ENCODE results near the gene PTOV1.

The PTOV1 gene

GRCh38 chr19:49892716-49893115 is 41.8 kb downstream of the PTOV1 start:
- DNase-seq, result no peak

DNA sequence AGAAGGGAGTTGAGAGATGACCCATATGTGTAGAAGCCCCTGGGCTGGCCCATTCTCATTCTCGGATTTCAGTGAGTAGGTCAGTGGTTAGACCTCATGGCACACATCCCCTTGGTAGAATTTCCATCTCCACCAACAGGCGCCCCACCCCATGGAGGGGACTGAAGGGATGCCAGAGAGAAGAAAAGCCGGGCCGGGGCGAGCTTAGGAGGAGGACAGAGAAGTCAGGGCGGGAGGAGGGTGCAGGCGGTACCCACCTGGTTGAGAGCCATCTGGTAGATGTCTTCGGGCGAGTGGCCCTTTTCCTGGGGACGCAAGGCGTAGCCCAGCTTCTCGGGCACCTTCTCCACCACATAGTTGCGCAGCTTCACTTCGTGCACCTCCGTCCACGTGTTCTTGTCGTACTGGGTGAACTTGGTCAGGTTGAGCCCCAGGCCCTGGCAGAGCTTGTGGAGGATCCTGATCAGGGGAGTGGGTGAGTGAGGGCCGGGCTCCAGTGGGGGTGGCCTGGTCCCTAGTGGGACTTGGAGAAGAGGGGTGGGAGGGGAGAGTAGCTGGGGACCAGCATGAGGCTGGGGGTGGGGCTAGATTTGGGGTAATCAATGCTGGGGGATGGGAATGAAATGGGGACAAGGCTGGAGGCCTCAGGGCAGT is 43.2 kb downstream of the PTOV1 start:
- no peak for DNase-seq

- DNase-seq, result peak; percentile 64
Measured at GRCh38 chr19:49894879-49895565, 44.1 kb downstream of the PTOV1 start.

DNA sequence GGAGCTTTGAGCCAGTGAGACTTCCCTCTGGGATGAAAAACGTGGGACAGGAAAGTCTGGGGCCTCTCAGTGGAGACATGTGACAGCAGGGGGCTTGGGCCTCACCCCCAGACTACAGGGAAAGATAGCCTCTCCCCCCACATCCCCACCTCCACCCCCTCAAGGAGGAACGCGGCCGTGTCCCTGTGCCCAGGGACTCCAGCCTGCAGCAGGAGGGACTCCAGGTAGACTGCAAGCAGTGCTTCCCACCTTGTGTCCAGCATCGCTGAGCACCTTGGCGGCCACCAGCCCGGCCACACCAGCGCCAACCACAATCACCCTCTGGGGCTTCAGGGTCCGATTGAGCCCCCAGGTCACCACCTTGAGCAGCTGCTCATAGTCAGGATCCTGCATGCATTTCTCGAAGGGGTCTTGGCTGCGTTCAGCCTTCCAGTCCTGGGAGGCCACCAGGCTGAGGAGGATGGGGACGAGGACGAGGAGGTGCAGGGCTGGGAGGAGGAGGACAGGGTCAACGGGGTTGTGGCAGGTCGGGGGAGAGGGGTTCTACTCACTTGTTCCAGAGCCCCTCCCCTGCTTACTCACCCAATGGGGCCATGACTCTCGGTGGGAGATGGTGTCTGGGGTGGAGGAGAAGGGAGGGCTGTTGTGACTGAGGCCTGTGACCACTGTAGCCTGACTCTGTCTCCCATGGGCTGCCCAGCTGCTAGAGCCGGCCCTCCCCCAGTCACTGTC is 44.8 kb downstream of the PTOV1 start:
- no peak for DNase-seq

DNA sequence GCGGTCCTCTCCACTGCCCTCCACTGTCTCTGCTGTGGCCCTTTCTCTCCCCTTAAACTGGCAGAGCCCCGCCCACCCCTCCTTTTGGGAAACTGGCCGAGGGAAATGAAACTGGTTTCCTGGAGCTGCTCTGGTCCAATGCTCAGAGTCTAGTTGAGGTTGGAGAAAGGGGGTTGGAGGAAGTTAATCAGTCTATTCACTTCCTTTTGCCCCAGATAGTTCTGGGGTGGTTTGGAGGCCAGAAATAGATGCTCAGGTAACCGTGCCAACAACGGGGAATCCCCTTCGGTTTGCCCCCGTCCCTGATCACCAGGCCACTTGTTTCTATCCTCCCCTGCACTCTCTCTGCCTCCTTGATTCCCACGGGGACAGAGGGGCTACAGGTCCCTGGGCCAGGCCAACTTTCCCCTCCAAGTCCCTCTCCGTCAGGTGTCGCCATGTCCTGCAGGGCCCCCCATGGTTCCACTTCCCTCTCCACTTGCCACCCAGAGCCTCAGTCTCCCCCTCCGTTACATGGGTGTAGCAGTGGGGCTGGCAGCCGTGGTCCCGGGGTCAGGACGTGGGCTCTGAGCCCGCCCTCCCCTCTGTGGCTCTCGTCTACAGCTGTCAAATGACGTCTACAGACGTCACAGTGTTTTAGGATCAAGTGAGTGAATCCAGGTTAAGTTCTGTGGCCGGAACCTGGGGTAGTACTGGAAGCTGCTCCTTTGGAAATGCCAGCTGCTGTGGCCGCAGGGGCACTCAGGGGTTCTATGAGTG is 46.1 kb downstream of the PTOV1 start, which contains the start of gene IL4I1:
TSS of gene IL4I1 (minus strand) at position 25 of the 759 bp plus-strand sequence. CDS start 727 bp downstream, outside the sequence.
- peak; percentile 84 for DNase-seq

DNA sequence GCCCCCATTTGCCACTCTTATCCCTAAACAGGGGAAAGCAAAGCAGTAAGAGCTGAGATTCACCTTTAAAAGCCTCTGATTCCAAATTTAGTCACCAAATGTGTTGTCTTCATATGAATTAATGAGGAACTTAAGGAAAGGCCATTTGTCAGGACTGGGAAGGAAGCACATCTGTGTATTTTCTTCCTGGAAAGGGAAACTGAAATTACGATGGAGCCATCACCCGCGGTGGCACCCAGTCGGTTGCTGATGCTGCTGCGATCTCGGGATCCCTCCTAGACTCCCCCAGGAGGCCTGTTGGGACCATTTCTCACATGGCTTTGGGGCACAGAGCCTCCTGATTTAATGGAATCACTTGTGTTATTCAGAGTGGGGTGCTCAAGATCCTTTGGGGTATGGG is 53.2 kb downstream of the PTOV1 start:
- no peak for DNase-seq

DNA sequence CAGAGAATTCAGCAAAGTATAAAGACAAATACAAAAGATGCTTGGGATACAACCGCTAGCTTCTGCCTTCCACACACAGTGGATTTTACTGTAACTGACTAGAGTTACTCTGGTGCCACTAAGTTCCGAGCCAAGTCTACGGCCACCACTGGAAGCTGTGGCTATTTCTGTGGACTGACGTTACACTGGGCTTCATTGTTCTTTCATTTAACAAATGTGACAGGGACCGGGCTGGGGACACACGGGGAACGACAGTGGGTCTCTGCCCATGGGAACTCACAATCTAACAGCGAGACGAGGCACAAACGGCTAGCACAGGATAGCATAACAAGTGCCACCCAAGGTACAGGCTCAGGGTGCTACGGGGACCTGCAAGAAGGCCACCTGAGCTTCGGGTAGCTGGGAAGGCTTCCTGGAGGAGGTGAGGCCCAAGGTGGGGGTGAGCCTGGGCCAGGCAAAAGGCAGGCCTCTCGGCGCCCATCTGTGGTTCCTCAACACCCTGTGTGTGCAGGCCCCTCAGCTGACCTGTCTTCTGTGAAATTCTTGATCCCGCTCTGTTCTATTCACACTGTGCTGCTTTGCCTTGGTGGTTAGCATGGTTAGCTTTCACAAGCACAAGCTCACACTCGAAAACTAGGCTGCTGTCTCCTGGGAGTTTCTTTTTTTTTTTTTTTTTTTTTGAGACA is 56.1 kb downstream of the PTOV1 start:
- DNase-seq, result no peak

DNA sequence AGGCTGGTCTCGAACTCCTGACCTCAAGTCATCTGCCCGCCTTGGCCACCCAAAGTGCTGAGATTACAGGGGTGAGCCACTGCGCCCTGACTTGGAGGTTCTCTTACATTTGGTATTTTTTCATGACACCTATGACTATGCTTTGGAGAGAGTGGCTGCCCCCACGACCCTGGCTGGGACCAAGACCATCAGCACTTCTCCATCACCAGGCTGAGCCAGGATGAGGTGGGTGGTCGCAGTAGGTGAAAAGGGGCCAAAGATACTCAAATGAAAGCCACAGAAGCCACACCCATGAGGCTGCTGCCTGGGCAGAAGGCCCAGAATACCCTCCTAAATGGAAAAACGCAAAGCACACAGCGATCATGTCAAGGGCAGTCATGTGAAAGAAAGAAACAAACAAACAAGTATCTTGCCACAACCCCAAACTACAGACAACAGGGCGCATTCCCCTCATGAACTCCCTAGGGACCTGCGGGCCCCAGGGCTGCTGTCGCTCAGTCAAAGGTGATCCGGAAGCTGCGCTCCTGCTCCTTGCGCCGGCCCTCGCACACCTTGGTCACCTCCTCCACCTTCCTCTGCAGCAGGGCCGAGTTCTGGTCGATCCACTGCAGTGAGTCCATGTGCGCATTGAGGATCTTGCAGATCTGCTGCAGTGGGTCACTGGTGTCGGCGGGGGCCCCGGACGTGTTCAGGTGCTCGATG is 56.9 kb downstream of the PTOV1 start:
- peak; percentile 43 for DNase-seq

DNA sequence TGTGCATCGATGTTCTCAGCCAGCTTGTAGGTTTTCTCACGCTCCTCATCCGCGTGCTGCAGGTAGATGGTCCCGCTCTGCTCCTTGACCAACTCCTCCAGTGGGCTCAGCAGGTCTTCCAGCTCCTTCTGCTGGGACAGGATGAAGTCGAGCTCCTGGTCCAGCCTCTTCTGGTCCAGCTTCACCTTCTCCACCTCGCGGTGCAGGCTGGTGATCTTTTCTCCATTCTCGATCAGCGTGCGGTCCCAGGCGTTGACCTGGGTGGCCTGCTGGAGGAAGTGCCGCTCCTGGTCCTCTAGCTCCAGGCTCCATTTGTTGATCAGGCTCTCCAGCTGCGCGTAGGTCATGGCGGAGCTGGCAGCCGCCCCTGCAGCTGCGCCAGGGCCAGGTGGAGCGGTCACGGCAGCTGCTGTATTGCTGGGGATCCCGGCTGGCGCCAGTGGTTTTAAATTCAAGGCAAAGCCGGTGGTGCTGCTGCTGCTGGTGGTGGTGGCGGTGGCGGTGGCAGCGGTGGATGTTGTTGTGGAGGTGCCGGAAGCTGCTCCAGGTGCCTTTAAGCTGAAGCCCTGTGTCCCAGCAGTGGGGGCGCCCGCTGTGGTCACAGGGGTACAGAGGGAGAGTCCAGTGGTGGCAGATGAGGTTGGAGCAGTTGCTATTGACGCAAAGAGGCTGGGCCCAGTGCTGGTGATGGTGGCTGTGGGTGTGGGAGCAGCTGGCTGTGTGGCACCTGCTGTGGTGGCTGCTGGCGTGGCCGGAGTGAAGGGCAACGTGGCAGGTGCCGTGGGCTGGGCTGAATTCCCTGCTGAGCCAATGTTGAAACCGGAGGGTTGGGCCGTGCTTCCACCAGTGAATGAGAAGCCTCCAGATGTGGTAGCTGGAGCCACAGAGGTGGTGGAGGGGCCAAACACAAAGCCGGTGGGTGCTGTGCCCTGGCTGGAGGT is 57.8 kb downstream of the PTOV1 start:
- DNase-seq, result no peak

DNA sequence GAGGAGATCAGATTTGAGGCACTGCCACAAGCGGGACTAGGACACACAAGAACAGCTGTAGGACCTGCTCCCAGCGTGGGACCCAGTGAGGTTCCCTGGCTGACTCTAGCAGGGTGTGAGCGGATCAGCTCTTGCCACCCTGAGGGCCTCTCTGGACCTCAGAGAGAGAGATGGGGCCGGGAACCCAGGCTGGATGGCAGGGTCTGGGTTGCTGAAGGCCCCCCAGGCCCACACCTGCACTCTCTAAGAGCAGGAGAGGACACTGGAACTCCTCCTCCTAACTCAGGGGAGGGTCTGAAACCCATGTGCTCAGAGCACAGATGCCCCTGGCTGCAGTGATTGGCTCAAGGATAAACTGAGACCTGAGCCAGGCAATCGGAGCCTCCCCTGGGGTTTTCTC is 59.2 kb downstream of the PTOV1 start:
- DNase-seq, result no peak
